ENCODE measurements around the gene SOAT2.
"Not testable (repeated sequence)": the region's sequence is repeated elsewhere in the genome, so short reads cannot be mapped to it uniquely, and the experiment has no call there.

SOAT2 gene

GRCh38 chr12:53147653-53148052 is 44.4 kb downstream of the SOAT2 start:
- no peak for DNase-seq (ENCODE audit: low read depth)

- no peak for DNase-seq (ENCODE audit: low read depth)
Measured at GRCh38 chr12:53151039-53151438, 47.8 kb downstream of the SOAT2 start.

GRCh38 chr12:53152390-53152789 is 49.1 kb downstream of the SOAT2 start:
- DNase-seq (ENCODE audit: low read depth), result no peak

- DNase-seq (ENCODE audit: low read depth), result no peak
Measured at GRCh38 chr12:53159195-53159839, 56.0 kb downstream of the SOAT2 start.

- DNase-seq (ENCODE audit: low read depth), result no peak
Measured at GRCh38 chr12:53160000-53160399, 56.7 kb downstream of the SOAT2 start.

- DNase-seq (ENCODE audit: low read depth), result no peak
Measured at GRCh38 chr12:53160673-53161072, 57.4 kb downstream of the SOAT2 start.

- DNase-seq (ENCODE audit: low read depth), result no peak
Measured at GRCh38 chr12:53161119-53161911, 58.0 kb downstream of the SOAT2 start.

- not testable (repeated sequence) for DNase-seq (ENCODE audit: low read depth)
Measured at GRCh38 chr12:53163008-53163407, 59.7 kb downstream of the SOAT2 start.

GRCh38 chr12:53166837-53167236 is 63.6 kb downstream of the SOAT2 start:
- no peak for DNase-seq (ENCODE audit: low read depth)

- DNase-seq (ENCODE audit: low read depth), result no peak
Measured at GRCh38 chr12:53169644-53170043, 66.4 kb downstream of the SOAT2 start.

- no peak for DNase-seq (ENCODE audit: low read depth)
Measured at GRCh38 chr12:53170215-53170614, 66.9 kb downstream of the SOAT2 start.

- DNase-seq (ENCODE audit: low read depth), result no peak
Measured at GRCh38 chr12:53170876-53171724, 67.8 kb downstream of the SOAT2 start.

- no peak for DNase-seq (ENCODE audit: low read depth)
Measured at GRCh38 chr12:53171725-53172329, 68.5 kb downstream of the SOAT2 start.

GRCh38 chr12:53172352-53172751 is 69.1 kb downstream of the SOAT2 start:
- DNase-seq (ENCODE audit: low read depth), result no peak

GRCh38 chr12:53173085-53173715 is 69.9 kb downstream of the SOAT2 start:
- DNase-seq (ENCODE audit: low read depth), result no peak

Measured in HS-5 (cell line).